ENCODE results near the gene IL34.

The IL34 gene

DNA sequence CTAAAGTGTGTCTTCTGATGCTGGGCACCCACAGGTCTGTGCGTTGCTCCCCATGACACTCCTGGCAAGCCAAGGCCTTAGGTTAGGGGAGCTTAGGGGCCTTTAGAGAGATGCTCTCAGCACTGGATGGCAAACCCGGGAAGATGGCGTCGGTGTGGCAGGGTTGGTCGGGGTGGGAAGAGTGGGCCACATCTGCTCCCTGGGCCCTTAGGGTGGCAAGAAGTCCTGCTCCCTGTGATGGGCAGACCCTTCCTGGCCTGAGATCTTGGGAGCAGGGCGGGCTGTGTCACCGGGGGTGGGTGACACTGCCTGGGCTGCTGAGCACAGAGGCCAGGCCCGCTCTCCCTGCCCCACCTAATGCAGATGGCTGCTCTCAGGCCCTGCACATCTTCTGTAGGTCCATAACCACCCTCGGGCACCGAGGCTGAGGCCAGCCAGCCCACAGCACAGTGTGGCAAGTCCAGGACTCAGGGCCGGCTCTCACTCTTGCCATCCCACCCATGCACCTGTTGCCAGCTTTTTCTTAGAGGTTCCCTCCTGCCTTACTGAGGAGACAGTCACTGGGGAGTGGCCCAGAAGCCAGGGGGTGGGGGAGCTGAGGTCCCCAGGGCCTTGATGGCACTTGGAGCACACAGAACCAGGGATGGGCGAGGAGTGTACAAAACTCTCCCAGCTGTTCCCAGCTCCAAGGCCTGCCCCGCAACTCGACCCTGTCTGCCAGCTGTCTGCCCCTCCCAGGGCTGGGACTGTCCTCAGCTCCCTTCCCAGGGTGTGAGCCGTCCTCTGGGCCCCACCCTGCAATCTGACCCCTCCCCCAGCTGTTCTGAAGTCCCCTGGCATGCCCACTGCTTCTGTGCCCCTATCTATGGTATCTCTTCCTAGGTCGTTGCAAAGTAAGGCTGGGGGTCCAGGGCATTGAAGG lies 43.9 kb downstream of the IL34 start:
- DNase-seq, result no peak

DNA sequence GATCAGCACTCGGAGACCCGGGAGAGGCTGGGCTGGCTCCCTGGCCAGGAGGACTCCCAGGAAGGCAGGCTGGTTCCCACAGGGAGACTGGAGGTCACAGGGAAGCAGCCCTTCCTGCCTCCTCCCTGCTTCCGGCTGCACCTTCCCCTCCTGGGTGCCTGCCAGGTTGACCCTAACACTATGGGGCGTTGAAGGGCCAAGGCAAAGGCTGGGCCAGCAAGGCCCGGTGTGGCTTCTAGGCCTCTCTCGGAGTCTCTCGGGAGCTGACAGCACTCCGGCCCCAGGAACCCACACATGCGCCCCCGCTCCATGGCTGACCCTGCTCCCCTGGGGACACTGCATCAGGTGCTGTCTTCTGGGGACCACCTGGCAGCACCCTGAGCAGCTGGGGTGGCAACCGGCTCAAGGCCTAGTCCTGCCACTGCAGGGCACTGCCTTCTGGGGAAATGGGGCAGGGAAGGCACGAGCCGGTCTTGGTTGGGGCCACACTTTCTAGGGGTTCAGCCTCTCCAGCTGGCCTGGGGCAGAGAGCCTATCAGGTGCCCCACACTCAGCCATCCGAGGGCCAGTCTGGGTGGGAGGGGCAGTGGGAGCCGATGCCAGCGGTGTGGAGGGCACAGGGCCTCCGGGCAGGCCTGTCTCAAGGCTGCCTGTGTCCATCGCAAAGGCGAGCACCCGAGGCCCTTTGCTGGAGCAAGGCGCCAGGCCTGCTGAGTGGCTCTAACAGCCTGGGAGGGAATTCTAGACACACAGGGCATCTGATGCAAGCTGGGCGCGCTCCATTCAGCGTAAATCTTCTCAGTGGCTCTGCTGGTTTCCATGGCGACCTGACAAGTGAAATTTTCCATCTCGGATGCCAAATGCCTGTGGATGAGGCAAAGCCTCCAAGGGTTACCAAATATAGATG lies 45.1 kb downstream of the IL34 start:
- no peak for DNase-seq

DNA sequence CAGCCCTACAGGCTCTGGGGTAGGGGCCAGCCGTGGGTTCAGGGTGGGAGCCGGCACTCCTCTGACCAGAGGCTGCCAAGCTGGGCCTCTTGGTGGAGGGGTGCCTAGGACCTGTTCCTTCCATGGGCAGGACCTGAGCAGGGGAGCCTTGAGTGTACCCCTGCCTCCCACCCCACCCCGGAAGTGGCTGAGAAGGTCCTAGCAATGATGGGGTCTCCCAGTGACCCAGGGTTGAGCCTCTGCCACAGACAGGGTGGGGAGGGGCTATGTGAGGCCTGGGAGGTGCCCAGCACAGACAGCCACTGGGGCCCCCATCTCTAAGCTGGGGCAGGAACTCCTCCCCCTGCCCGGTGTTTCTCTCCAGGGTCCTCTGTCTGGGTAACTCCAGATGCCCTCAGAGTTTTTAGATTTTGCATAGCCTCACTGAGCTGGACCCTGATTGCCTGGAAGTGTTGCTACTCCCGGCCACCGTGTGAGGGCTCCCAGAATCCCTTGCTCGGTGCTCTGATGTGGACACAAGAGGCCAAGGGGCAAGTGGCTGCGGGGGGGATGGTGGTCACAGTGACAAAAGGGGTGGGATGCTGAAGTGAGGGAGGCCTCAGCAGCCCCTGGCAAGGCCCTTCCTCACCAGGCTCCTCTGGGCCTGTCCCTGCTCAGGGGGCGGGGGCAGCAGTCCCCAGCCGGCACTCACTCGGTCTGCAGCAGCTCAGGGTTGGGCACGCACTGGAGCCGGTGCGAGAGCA lies 45.9 kb downstream of the IL34 start:
- no peak for DNase-seq

DNA sequence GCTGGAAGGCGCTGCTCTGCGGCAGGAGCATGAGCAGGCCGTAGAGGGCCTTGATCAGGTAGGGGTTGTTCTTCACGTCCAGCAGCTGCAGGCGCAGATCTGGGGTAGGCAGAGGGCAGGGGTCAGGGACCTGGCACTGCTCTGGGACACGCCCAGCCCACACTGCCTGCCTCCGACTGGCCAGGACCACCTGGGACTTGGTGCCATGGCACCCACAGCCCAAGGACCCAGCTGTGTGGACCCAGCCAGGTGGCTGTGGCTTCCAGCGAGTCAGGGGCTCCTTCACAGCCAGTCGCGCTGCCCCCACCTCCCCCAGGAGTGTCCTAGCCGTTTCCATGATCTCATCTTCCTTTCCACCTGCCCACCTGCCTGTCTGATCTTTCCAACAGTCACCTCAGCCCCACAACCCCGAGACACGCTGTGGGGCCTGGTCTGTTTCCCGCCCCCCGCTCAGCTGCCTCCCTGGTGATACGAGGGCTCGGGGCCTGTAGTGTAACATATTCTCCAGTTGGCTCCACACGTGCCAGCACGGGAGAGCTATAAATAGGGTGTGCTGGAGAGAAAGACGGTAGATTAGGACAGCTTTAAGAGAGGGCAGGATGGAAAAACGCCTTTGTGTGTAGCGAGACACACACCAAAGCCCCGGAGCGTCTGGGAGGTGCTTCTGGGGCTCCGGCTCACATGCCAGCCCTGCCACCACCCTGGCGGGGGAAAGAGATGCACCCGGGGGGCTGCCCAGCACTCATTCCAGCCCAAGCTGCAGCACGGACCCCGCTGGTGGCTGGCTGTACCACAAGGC lies 46.7 kb downstream of the IL34 start:
- DNase-seq, result no peak

DNA sequence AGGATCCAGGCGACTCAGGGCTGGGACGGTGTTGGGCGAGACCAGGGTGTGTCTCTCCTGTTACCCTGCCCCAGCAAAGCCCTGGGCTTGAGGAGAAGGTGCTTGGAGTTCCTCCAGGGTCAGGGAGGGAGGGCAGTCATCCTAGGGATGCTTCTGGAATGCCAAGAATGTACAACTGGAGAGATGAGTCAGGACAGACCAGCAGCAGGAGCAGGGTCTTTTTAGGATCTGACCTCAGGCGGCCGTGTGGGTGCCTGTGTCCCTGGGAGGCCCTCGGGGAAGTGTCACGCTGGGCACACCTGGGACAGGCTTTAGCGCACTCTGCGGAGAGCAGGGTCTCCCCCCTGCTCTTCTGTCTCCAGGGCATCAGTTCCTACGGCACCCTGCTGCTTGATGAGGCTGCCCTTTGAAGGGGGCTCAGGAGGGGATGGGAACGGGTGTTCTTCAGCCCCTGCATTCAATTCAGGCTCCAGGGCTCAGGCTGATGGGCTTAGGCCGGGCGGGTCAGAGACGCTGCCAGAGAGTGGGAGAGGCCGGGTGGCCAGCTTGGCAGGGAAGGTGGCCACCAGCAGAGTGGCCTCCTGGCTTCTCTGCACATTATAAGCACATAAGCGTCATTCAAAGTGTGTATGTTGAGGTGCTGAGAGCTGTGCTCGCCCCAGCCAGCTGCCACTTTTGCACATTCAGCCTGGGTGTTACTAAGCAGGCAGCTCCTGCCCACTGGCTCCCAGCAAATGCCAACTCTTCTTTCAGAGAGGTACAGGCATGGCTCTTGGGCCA lies 47.9 kb downstream of the IL34 start:
- no peak for DNase-seq

DNA sequence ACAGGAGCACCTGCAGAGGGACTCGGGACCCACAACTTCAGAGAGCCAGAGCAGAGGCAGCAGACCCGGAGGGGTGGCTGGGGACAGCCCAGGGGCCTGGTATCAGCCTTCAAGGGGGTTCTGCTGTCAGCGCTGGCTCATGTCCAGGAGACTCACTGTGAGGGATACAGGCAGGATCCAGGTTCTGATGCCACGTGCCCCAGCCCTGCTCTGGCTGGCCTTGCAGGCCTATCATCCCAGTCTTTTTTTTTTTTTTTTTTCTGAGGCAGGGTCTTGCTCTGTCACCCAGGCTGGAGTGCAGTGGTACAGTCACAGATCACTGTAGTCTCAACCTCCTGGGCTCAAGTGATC lies 48.5 kb downstream of the IL34 start:
- DNase-seq, result no peak

DNA sequence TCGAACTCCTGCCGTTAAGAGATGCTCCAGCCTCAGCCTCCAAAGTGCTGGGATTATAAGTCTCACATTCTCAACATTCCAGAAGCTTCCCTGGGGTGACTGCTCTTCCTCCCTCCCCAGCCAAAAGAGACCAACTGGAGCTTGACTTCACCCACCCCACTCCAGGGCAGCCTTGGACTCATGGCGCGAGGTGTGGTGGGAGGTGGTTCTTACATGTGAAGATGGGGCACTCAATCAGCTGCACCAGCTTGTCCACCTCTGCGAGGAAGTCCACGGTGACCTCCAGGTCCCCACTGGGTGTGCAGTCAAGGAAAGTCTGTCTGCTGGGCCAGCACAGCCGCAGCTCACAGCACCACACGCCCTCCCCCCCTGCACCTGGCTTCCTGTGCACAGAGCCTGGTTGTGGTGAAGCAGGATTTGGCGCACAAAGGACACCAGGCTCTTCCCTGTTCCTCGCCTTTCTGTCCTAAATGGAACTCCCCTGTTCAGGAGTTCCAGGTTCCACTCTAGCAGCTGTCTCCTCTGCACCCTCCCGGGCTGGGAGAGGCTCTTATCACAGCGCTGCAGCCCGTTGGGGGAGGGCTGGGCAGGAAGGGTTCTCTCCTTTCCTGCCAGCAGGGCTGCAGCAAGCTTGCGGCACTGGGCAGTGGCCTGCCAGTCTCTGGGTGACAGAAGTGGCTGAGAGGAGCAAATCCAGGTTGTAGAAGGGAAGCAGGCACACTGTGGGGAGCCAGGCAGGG lies 49.1 kb downstream of the IL34 start:
- no peak for DNase-seq

DNA sequence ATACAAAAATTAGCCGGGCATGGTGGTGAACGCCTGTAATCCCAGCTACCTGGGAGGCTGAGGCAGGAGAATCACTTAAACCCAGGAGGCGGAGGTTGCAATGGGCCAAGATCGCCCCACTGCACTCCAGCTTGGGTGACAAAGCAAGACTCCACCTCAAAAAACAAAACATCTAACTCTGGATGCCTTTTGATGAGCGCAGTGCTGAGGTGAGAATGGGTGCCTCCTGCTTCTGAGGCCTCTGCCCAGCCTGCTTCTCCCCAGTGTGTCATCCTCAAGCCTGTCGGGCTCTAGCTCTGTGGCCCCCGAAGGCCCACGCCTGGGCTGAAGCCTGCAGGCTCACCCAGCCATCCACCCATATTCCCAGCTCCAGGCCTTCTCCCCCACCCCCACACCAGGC lies 50.0 kb downstream of the IL34 start:
- DNase-seq, result no peak

DNA sequence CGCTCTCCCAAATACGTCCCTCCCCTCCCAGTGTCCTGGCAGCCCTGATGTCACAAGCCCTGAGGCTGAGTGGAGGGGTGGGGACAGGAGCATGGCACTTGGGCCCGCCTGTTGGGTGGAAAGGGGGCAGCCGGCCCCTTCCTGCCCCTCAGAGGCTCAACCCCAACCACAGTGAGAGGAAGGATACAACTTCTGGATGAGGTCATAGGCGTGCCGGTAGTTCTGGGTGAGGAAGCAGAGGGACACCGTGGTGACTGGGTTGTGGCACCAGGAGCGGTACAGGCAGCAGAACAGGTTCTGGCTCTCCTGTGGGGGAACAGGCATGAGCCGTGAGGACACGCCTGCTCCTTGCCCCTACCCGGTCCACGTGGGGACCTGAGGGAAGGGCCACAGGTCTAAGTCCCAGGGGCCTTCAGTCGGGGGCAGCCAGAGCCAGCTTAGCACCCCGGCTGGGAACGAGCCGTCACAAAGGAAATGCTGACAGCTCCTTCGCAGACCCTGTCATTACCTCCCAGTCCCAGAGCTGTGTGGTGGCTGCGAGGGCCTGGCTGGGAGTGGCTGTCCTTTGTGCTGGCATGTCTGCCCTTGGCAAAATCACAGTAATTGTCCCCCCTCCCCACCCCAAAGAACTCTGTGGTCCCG lies 50.7 kb downstream of the IL34 start:
- DNase-seq, result no peak

DNA sequence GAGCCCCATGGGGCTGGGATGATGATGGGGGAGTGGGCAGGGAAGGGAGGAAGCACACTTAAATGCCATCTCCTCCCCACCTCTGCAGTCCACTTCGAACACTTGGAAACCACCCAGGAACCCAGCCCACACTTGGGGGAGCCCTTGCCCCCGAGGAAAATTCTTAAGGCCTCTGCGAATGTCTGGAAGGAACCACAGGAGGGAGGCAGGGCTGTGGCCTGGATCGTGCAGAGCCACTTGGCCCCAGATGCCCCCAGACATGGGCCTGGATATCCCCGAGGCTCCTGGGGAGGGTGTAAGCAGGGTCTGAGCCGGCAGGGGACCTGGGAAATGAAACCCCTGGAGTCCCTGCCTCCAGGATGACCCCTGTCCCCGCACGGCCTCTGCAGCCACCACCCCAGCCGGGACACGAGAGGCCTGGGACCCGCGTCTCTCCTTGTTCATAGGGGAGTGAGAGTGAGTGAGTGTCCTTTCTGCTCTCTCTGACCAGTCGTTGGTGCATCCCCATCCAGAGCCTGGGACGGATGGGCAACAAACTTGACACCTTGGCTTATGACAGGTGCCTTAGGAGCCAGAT lies 51.3 kb downstream of the IL34 start:
- no peak for DNase-seq

DNA sequence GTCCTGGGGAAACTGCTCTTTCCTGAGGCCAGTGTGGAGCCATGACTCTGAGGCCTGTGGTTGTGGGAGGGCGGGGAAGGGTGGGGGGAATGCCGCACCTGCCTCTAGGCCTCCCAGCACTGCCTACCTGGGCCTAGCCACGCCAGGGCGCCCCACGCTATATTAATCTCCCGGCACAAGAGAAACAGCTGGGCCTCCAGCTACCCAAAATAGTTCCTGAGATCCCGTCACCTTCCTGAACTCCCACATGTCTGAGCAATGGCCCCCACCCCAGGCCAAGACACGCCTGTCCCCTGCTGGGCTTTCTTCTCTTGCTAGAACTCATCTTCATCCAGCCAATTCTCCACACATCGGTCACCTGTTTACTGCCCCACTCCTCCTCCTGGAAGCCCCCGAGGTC lies 52.5 kb downstream of the IL34 start:
- no peak for DNase-seq

DNA sequence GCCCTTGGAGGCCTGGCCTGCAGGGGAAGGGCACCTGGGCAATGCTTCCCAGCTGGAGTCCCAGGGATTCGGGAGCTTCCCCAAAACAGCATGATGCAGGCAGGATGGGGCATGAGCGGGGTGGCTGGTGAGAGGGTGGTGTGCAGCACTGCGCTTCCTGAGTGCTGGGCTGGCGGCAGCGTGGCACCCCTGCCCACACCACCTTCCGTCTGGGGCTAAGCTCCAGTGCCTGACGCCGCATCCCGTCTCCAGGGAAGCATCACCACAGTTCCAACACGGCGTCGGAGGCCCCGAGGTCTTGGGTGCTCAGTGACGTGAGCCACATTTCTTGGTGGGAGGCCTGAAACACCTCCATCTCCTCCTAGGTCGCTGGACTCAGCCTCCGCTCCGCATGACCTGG lies 53.3 kb downstream of the IL34 start:
- DNase-seq, result no peak

DNA sequence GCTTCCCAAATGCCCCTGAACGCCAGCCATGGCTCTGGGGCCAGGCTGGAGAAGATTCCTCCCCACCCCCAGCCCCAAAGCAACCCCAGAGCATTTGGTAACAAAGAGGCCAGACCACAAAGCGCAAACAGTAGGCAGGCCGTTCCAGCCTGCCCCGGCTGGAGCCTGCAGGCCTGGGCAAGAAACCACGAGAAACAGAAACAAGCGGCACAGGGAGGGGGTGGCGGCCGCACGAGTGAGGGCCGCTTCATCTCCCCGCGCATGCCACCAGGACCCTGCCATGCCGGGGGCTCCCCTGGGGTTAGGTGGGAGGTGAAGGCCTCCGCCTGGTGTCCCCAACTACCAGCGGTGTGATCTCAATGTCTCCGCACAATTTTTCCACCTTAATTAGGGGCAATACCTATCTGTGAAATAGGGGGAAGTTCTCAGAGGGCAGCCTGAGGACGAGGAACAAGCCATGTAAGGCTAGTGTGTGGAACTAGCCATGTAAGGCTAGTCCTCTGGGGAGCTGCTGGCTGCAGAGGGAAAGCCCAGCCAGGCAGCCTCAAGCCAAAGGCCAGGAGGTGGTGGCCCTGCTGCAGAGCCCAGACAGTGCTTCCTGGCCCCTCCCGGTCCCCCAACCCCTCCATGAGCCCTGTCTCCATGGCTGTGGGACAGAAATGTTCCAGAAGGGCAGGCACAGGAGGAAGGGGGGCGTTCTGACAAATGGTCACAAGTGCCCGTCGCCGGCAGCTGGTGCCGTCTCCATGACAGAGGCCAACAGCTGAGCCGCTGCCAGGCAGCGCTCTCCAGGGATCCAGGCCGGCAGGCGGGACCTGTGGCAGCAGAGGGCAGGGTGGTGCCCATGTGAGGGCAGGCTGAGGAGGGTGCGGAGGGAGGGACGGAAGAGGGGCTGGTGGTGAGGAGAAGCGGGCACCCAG lies 54.0 kb downstream of the IL34 start:
- DNase-seq, result no peak

DNA sequence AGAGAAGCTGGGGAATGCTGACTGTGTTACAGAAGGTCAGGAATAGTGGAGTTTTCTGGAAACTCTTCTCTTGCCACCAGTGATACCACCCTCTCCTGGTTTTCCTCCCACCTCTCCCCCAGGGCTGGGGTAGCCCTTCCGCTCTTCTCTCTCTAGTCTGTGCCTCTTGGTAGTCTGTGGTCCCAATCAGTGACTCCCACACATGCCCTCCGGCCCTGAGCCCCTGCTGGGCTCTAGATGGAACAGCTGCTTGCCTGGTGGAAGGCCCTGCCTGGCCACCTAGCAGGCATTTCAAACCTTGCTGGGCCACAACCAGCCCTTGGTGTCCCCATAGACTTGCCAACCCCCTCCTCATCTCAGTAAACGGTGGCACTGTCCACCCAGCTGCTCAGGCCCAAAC lies 54.7 kb downstream of the IL34 start:
- no peak for DNase-seq

DNA sequence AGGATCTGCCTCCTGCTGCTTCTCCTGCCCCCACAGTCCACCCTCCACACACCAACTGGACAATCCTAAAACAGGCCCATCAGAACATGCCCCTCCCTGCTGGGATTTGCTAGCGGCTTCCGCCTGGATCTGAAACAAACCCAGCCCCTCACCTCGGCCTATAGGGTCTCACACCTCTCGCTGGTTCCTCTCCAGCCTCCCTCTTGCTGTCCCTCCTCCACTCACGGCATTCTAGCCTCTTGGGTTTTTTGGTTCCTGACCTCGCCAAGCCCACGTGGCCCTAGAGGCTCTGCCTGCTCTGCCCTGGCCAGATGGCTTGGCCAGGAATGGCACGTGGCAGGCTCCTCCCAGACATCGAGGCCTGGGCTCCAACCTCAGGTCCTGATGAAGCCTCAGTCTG lies 55.2 kb downstream of the IL34 start:
- DNase-seq, result no peak

DNA sequence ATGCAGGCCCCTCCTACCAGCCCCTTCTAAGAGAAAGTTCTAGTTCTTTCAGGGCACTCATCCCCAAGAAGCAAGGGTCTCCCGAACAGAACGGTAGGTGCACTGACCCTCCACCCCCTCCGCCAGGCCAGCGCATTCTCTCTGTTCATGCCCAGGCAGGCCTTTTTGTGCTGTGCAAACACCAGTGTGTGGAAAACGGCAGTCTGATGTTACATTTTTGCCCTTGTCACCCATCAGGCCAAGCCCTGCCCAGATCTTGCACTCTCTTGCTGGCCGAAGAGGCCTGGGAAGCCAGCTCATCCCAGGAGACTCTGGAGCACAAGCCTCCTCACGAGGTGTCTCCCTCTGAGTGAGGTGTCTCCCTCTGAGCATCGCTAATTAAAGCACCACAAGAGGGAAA lies 55.6 kb downstream of the IL34 start:
- no peak for DNase-seq

DNA sequence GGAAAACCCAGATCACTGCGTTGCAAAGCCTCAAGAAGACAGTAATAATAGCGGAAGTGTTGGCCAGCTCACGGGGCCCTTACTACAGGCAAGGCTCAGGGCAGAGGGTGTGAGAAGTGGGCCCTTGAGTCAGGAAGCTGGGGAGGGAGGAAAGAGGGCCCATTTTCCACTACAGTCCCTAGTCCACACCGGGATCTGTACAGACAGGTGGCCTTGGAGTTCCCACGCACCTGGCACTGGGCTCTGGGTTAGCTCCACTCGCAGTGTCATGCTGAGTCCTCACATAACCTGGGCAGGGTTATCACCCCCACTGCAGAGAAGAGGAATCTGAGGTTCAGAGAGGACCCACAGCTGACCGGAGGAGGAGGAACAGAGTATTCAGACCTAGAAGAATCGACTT lies 56.3 kb downstream of the IL34 start:
- DNase-seq, result no peak

DNA sequence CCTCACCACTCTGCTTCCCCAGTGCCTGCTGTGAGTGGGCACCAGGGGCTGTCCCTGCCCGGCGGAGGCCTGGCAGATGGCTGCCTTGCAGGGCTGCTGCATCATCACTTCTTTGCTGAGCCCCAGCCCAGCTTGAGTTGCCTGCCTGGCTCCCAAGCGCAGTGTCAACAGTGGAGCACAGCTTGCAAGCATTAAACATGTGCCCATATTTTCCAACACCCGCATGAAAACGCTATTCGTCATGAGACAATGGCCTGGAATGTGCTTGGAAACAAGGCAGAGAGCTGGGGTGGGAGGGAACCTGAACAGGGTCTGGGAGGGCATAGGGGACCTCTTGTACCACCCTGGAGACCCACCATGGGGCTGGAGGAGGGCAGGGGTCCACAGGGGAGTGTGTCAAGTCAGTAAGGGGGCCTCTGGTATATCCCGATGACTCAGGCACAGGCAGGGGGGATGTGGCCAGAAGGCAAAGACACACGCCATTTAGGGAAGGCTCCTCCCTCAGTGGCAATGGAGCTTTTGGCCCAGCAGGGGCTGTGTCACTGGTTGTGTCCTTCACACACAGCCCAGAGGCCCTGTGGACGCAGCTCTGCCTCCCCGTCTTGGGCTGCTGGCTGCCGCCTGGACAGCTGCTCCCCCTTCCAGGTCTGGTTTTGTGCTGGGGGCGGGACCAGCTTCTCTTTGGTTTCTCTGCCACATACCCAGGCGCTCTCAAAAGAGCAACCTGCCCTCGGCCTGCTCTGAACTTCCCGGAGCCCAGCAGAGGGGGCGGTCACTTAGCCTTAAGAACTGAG lies 56.9 kb downstream of the IL34 start:
- no peak for DNase-seq
